MCF 10A (cell line): ENCODE measurements around the gene GREB1L. TPM values are rescaled to one million over a fixed set of nuclear protein-coding genes. Genes with fewer than 3 reads are reported as not detected.
A peak's percentile ranks its signal among the peaks of the same experiment; 100 is the strongest.

Experiments used
- BruUV-seq: library from RNA; stranded (reverse); fragments of 400-500 nt; replicated peaks from 2 replicates; lab custom pipeline; 2021; lab: Mats Ljungman, UMichigan
- CTCF ChIA-PET: fragments of 300-600 bp; sonication (Branson Sonifier 250); formaldehyde crosslinking; extraction: SDS; loops from one replicate; lab custom pipeline; 2021; ENCODE audit warnings: antibody characterized with exemption, inconsistent platforms; lab: Yijun Ruan, JAX
- POLR2A ChIA-PET: fragments of 300-600, 350-650 bp; sonication (Branson Sonifier 250); formaldehyde crosslinking; extraction: SDS; loops from one replicate; lab custom pipeline; 2020; ENCODE audit warnings: antibody characterized with exemption, inconsistent platforms; lab: Yijun Ruan, JAX
- DNase-seq: peaks from one replicate; pipeline ENCODE4 v3.0.0-alpha.2; 2018; ENCODE audit not compliant: unreplicated experiment
- H3K27ac Mint-ChIP-seq: one replicate; pipeline ENCODE4 v1.8.0; 2022; ENCODE audit warnings: mild to moderate bottlenecking, low read depth, mixed read lengths; ENCODE audit not compliant: unreplicated experiment
- H3K27me3 Mint-ChIP-seq: one replicate; pipeline ENCODE4 v1.8.0; 2022; ENCODE audit warnings: mixed read lengths; ENCODE audit not compliant: insufficient read depth, unreplicated experiment
- H3K36me3 Mint-ChIP-seq: one replicate; pipeline ENCODE4 v1.8.0; 2022; ENCODE audit warnings: mild to moderate bottlenecking, moderate library complexity, mixed read lengths; ENCODE audit not compliant: insufficient read depth, unreplicated experiment
- H3K4me1 Mint-ChIP-seq: one replicate; pipeline ENCODE4 v1.8.0; 2022; ENCODE audit warnings: mixed read lengths; ENCODE audit not compliant: insufficient read depth, unreplicated experiment
- H3K4me3 Mint-ChIP-seq: one replicate; pipeline ENCODE4 v1.8.0; 2022; ENCODE audit warnings: mild to moderate bottlenecking, moderate library complexity, mixed read lengths; ENCODE audit not compliant: unreplicated experiment
- H3K9me3 Mint-ChIP-seq: one replicate; pipeline ENCODE4 v1.8.0; 2022; ENCODE audit warnings: mixed read lengths; ENCODE audit not compliant: unreplicated experiment
- intact Hi-C: fragments of 100-400 bp; cut with micrococcal nuclease; formaldehyde crosslinking; loops from 2 replicates; pipeline ENCODE4 v1.14.1; 2022
- total RNA-seq: library from RNA; stranded (reverse); gene quantifications from 2 replicates; pipeline ENCODE4 v1.2.3, GENCODE V29; 2022
- TF ChIP-seq, protein P1 (sequence below): fragments of 200-600 bp; IDR thresholded peaks from one replicate; pipeline ENCODE4 v1.8.0; 2022; ENCODE audit warnings: antibody characterized with exemption, mild to moderate bottlenecking; ENCODE audit not compliant: unreplicated experiment

GREB1L gene
- total RNA-seq, 1 experiment from 2014 or later = 9.4 TPM

DNA sequence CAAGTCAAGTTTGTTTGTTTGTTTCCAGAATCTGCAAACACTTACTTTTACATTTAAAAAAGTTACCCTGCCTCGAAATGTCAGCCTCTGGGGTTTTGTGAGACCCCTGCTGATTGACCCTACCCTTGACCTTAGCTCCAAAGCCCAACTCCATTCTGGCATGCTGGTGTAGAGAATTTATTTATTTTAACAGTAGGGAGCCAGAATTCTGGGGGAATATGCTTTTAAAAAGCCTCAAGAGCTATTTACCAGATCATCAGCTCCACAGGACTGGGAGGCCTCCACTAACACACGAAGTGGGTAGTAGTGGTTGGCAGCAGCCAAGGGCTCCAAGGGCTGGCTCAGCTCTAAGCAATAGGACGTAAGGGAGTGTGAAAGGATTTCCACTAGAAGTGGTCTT lies 23.2 kb upstream of the GREB1L start:
- CTCF ChIA-PET = interaction anchor here (0.7 to 0.8 kb wide), 2 partner anchors 24 to 356 kb away, joined by 3 to 4 read pairs; no protein-coding TSS in a partner anchor
- intact Hi-C loops = no loop called here
- no TSS peak for BruUV-seq

DNA sequence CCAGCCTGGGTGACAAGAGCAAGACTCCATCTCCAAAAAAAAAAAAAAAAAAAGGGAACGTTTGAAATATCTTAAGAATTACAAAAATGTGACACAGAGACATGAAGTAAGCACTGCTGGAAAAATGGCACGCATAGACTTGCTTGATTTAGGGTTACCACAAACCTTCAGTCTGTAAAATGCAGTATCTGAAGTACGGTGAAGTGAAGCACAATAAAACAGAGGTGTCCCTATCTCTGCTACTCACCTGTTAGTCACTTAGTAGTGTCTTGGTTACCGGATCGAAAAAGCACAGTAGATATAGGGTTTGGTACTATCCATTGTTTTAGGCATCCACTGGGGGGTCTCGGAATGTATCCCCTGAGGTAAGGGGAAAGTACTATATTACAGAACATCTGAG lies 11.6 kb upstream of the GREB1L start:
- intact Hi-C loops = no loop called here

More for the DNA sequence above, 23.2 kb upstream of the GREB1L start:
- POLR2A ChIA-PET = interaction anchor here (0.7 kb wide), 1 partner anchor 61 kb away, joined by 3 read pairs; no protein-coding TSS in a partner anchor
- no peak overlapping the region for H3K27ac Mint-ChIP-seq
- DNase-seq = no peak
- H3K4me3 Mint-ChIP-seq = no peak overlapping the region
- H3K4me1 Mint-ChIP-seq = no peaks in the 10 kb centered on the region
- TF ChIP-seq, protein P1, sequence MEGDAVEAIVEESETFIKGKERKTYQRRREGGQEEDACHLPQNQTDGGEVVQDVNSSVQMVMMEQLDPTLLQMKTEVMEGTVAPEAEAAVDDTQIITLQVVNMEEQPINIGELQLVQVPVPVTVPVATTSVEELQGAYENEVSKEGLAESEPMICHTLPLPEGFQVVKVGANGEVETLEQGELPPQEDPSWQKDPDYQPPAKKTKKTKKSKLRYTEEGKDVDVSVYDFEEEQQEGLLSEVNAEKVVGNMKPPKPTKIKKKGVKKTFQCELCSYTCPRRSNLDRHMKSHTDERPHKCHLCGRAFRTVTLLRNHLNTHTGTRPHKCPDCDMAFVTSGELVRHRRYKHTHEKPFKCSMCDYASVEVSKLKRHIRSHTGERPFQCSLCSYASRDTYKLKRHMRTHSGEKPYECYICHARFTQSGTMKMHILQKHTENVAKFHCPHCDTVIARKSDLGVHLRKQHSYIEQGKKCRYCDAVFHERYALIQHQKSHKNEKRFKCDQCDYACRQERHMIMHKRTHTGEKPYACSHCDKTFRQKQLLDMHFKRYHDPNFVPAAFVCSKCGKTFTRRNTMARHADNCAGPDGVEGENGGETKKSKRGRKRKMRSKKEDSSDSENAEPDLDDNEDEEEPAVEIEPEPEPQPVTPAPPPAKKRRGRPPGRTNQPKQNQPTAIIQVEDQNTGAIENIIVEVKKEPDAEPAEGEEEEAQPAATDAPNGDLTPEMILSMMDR = no peak
- no peaks in the 10 kb centered on the region for H3K27me3 Mint-ChIP-seq
- no peaks in the 10 kb centered on the region for H3K9me3 Mint-ChIP-seq
- H3K36me3 Mint-ChIP-seq = no peaks in the 10 kb centered on the region

DNA sequence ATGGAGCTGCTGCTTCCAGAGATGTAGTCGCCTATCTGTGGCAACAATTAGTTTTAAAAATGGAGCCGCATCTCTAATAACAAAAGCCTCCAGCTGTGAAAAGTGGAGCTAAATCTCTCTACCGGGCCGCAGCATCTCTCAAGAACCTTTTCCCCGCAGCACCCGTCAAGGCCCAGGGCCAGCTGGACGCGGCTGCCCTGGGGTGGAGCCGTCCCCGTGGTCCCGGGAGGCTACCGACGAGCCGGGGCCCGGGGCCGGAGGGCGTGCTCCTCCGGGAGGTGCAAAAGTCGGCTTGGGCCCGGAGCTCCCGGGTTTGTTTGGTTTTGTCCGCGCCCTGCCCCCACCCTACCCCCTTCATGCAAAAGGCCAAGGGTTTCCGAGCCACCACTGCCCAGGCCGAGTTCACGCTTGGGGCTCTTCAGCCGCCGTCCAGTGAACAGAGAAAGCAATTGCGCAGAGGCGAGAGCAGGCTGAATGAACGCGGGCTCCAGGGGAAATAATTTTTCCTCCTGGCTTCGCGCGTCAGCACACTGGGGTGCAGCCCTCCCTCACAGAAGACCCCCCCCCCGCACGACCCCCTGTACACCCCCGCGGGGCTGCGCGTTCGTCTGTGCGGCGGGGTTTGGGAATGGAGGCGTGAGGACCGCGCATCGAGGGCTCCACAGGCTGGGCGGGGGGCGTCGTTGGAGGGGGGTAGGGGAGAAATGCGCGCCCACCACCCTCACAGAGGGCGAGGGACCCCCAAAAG lies 557 bp upstream of the GREB1L start:
- no TSS peak for BruUV-seq
- Mint-ChIP-seq H3K9me3 (no peaks in the 10 kb centered on the region), H3K27ac (no peak overlapping the region), H3K4me3 (peak overlapping the region; percentile 78), H3K4me1 (peaks cover 5% of the 10 kb centered on the region), H3K36me3 (no peaks in the 10 kb centered on the region), H3K27me3 (no peaks in the 10 kb centered on the region)
- no peak for DNase-seq
- TF ChIP-seq, protein P1 = no peak
- ChIA-PET POLR2A (interaction anchor here (1.1 to 1.8 kb wide), 2 partner anchors 198 to 202 kb away, joined by 4 to 8 read pairs; no protein-coding TSS in a partner anchor), CTCF (interaction anchor here (0.6 to 4.0 kb wide), 14 partner anchors 11 to 205 kb away, joined by 3 to 27 read pairs (median 4); no protein-coding TSS in a partner anchor)
- intact Hi-C loops = loop anchor here (1.0 to 5.0 kb wide), 3 partner anchors 151 to 203 kb away; no protein-coding TSS in a partner anchor

More for the DNA sequence above, 11.6 kb upstream of the GREB1L start:
- Mint-ChIP-seq H3K4me3 (no peak overlapping the region), H3K9me3 (no peaks in the 10 kb centered on the region), H3K4me1 (peaks cover 4% of the 10 kb centered on the region), H3K36me3 (no peaks in the 10 kb centered on the region), H3K27ac (no peak overlapping the region), H3K27me3 (no peaks in the 10 kb centered on the region)
- CTCF ChIA-PET = interaction anchor here (0.6 kb wide), 1 partner anchor 41 kb away, joined by 3 read pairs; no protein-coding TSS in a partner anchor
- DNase-seq = no peak
- BruUV-seq = no TSS peak
- POLR2A ChIA-PET = no interaction called here
- TF ChIP-seq, protein P1 = no peak

DNA sequence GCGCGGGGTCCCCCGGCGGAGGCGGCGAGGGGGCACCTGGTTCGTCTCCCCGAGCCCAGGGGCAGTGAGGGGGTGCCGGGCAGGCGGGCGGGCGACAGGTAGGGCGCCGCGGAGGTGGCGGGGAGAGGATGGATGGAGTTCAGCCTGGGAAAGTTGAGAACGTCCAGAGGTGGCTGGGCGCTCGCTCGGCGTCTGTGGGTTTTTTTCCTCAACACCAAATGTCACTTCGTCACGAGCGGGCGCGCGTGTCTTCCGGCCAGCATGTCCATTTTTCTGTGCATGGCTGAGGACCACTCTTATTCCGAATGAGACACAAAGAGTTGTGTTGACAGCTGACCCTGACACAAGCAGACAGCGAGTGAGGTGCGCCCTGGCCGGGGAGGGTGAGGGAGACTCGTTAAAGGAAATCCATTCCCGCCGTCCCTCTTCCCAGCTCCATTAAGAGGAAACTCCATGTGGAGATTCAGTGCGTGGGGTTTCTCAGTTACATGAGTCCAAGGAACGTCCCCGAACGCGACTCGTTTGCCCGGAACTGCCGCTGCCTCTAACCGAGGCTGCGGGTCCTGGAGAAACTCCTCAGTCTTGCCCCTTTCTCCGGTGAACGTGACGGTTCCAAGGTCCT lies 859 bp downstream of the GREB1L start:
- TF ChIP-seq, protein P1 = no peak
- H3K4me1 Mint-ChIP-seq = peaks cover 5% of the 10 kb centered on the region
- intact Hi-C loops = loop anchor here (1.0 to 5.0 kb wide), 3 partner anchors 149 to 201 kb away; no protein-coding TSS in a partner anchor
- peak overlapping the region; percentile 49 for H3K27ac Mint-ChIP-seq
- peak; percentile 20 for DNase-seq
- no TSS peak for BruUV-seq
- ChIA-PET POLR2A (interaction anchor here (0.6 to 2.0 kb wide), 9 partner anchors 10 to 358 kb away, joined by 3 to 9 read pairs (median 3); partner anchors contain the start of gene ESCO1), CTCF (interaction anchor here (0.6 to 4.0 kb wide), 15 partner anchors 8 to 204 kb away, joined by 3 to 27 read pairs (median 4); no protein-coding TSS in a partner anchor)
- peak overlapping the region; percentile 78 for H3K4me3 Mint-ChIP-seq
- H3K36me3 Mint-ChIP-seq = no peaks in the 10 kb centered on the region
- H3K27me3 Mint-ChIP-seq = no peaks in the 10 kb centered on the region
- H3K9me3 Mint-ChIP-seq = no peaks in the 10 kb centered on the region
